Umbilical cord (tissue), 2 donors: ENCODE measurements around the gene MFSD2A. TPM values are rescaled to one million over a fixed set of nuclear protein-coding genes. Genes with fewer than 3 reads are reported as not detected.
"Not testable (repeated sequence)": the region's sequence is repeated elsewhere in the genome, so short reads cannot be mapped to it uniquely, and the experiment has no call there.

Experiments used
- DNase-seq: peaks from one replicate; pipeline ENCODE4 v3.0.0-alpha.2; 2015; ENCODE audit warnings: low spot score
- total RNA-seq: library from RNA; depleted of rRNA; stranded (reverse); fragments of >200 nt; gene quantifications from one replicate; pipeline ENCODE4 v1.2.3, GENCODE V29; 2014; ENCODE audit warnings: low replicate concordance; ENCODE audit not compliant: insufficient read depth

Gene MFSD2A
- total RNA-seq, 1 donor from 2014 or later, result 9.1 TPM

- no peak for DNase-seq
These were observed 48.5 kb downstream of the MFSD2A start for GRCh38 chr1:40003156-40004093.

GRCh38 chr1:40004857-40005256 is 49.9 kb downstream of the MFSD2A start:
- DNase-seq, result no peak

GRCh38 chr1:40007481-40008034 is 52.6 kb downstream of the MFSD2A start:
- DNase-seq, result not testable (repeated sequence)

- DNase-seq, result no peak
These were observed 56.3 kb downstream of the MFSD2A start for GRCh38 chr1:40011198-40011597.

GRCh38 chr1:40014253-40014706 is 59.3 kb downstream of the MFSD2A start:
- no peak for DNase-seq

GRCh38 chr1:40014812-40015594 is 60.1 kb downstream of the MFSD2A start:
- DNase-seq, result no peak

- no peak for DNase-seq
These were observed 63.1 kb downstream of the MFSD2A start for GRCh38 chr1:40017951-40018575.

Other genes with a start within 250 kb of the MFSD2A start
- 39.0 TPM for gene PPIE, start 216.3 kb upstream of the MFSD2A start, total RNA-seq
- not detected for gene OXCT2, start 183.8 kb upstream of the MFSD2A start, total RNA-seq
- gene BMP8B, start 166.3 kb upstream of the MFSD2A start, total RNA-seq, result 0.48 TPM
- 26.7 TPM for gene TRIT1, start 71.6 kb upstream of the MFSD2A start, total RNA-seq
- gene MYCL, start 53.2 kb upstream of the MFSD2A start, total RNA-seq, result 12.5 TPM
- 287 TPM for gene CAP1, start 85.6 kb downstream of the MFSD2A start, total RNA-seq
- 29.1 TPM for gene PPT1, start 142.1 kb downstream of the MFSD2A start, total RNA-seq
- gene RLF, start 206.2 kb downstream of the MFSD2A start, total RNA-seq, result 73.9 TPM